Osteocyte (in vitro differentiated cells): ENCODE data around the gene CDH23. TPM values are rescaled to one million over a fixed set of nuclear protein-coding genes. Genes with fewer than 3 reads are reported as not detected.

Experiments used
- DNase-seq: peaks from one replicate; pipeline ENCODE4 v3.0.0; 2021; ENCODE audit warnings: mixed read lengths; ENCODE audit not compliant: unreplicated experiment; ENCODE audit errors: extremely low spot score
- H3K27ac Mint-ChIP-seq: one replicate; pipeline ENCODE4 v1.8.0; 2021; ENCODE audit warnings: mild to moderate bottlenecking, mixed read lengths; ENCODE audit not compliant: unreplicated experiment
- H3K27me3 Mint-ChIP-seq: one replicate; pipeline ENCODE4 v1.8.0; 2021; ENCODE audit warnings: mixed read lengths; ENCODE audit not compliant: unreplicated experiment
- H3K36me3 Mint-ChIP-seq: one replicate; pipeline ENCODE4 v1.8.0; 2021; ENCODE audit warnings: mixed read lengths; ENCODE audit not compliant: unreplicated experiment
- H3K4me1 Mint-ChIP-seq: one replicate; pipeline ENCODE4 v1.8.0; 2021; ENCODE audit warnings: mixed read lengths; ENCODE audit not compliant: unreplicated experiment
- H3K4me3 Mint-ChIP-seq: one replicate; pipeline ENCODE4 v1.8.0; 2021; ENCODE audit warnings: mild to moderate bottlenecking, moderate library complexity, mixed read lengths; ENCODE audit not compliant: unreplicated experiment
- H3K9me3 Mint-ChIP-seq: one replicate; pipeline ENCODE4 v1.8.0; 2021; ENCODE audit warnings: mixed read lengths; ENCODE audit not compliant: unreplicated experiment
- total RNA-seq: library from RNA; stranded (reverse); gene quantifications from 2 replicates; pipeline ENCODE4 v1.2.1, GENCODE V29; 2021
- TF ChIP-seq, protein P1 (sequence below): fragments of 200-600 bp; sonication (generic); IDR thresholded peaks from 2 replicates; pipeline ENCODE4 v1.5.0; 2021; ENCODE audit warnings: antibody characterized with exemption, mild to moderate bottlenecking, moderate library complexity

The CDH23 gene
- total RNA-seq, 1 donor from 2014 or later, result not detected

DNA sequence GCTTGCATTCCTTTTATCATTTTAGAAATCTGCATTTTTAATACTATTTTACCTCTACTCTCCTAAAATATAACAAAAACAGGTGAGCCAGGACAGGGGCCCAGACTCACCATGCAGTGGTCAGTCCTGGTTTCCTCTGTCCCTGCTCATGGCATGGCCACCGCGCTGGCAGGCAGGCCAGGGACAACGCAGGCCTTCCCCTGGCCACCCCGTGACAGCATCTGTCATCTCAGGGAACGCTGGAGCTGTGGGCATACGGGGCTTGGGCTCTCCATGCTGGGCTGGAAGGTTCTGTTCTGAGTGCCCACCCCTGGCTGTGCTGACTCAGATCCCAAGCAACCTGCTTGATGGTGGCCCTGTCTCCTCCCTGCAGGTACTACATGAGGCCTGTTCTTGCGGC lies 35.1 kb upstream of the CDH23 start:
- TF ChIP-seq, protein P1, sequence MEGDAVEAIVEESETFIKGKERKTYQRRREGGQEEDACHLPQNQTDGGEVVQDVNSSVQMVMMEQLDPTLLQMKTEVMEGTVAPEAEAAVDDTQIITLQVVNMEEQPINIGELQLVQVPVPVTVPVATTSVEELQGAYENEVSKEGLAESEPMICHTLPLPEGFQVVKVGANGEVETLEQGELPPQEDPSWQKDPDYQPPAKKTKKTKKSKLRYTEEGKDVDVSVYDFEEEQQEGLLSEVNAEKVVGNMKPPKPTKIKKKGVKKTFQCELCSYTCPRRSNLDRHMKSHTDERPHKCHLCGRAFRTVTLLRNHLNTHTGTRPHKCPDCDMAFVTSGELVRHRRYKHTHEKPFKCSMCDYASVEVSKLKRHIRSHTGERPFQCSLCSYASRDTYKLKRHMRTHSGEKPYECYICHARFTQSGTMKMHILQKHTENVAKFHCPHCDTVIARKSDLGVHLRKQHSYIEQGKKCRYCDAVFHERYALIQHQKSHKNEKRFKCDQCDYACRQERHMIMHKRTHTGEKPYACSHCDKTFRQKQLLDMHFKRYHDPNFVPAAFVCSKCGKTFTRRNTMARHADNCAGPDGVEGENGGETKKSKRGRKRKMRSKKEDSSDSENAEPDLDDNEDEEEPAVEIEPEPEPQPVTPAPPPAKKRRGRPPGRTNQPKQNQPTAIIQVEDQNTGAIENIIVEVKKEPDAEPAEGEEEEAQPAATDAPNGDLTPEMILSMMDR, result no peak
- no peak overlapping the region for H3K4me3 Mint-ChIP-seq
- no peak for DNase-seq

DNA sequence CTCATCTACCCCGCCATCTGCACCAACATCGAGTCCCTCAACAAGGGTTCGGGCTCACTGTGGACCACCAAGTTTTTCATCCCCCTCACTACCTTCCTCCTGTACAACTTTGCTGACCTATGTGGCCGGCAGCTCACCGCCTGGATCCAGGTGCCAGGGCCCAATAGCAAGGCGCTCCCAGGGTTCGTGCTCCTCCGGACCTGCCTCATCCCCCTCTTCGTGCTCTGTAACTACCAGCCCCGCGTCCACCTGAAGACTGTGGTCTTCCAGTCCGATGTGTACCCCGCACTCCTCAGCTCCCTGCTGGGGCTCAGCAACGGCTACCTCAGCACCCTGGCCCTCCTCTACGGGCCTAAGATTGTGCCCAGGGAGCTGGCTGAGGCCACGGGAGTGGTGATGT lies 34.6 kb upstream of the CDH23 start:
- Mint-ChIP-seq H3K4me3 (no peak overlapping the region), H3K36me3 (peaks cover 4% of the 10 kb centered on the region), H3K4me1 (peaks cover 4% of the 10 kb centered on the region), H3K27ac (no peak overlapping the region), H3K9me3 (no peaks in the 10 kb centered on the region), H3K27me3 (peaks cover 5% of the 10 kb centered on the region)
- TF ChIP-seq, protein P1, result no peak
- DNase-seq, result no peak

More for the DNA sequence above, 35.1 kb upstream of the CDH23 start:
- Mint-ChIP-seq H3K4me1 (peaks cover 4% of the 10 kb centered on the region), H3K9me3 (no peaks in the 10 kb centered on the region), H3K36me3 (peaks cover 4% of the 10 kb centered on the region), H3K27me3 (peaks cover 3% of the 10 kb centered on the region), H3K27ac (no peak overlapping the region)

DNA sequence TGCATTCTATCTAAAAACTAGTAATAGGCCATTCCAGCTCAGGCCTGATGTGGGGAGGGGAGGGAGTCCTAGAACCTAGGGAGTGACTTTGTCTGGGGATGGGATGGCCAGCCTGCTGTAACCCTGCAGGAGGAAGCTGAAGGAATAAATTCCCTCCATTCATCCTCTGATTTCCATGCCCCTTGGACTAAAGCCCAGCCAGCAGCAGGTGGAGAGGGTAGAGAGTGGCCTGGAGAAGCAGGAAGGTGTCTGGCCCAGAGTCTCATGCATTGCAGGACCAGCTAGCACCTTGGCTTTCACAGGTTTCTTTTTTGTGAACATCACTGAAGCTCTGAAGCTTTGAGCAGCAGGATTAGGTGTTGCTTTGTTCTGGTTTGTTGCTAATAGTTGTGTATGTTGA lies 32.8 kb upstream of the CDH23 start:
- Mint-ChIP-seq H3K9me3 (no peaks in the 10 kb centered on the region), H3K36me3 (peaks cover 4% of the 10 kb centered on the region), H3K4me3 (no peak overlapping the region), H3K27ac (no peak overlapping the region), H3K27me3 (peaks cover 5% of the 10 kb centered on the region), H3K4me1 (peaks cover 4% of the 10 kb centered on the region)
- TF ChIP-seq, protein P1, result no peak
- DNase-seq, result no peak

DNA sequence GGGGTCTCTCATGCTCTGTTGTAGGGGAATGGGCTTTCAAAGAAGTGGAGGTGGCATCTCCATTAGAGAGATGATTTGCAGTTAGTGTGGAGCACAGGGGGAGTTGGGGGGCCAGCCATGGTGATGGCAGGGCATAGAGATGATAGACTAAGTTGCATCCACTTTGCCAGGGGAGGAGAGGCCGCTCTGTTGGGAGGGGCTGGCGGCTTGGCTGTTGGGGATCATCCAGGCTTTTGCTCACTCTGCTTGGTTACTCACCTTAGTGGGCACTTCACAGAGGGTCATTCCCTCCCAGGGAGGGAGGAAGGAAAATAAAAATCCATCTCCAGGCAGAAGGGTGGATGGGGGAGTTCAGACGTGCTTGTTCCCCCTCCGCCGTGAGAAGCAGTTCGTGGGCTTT lies 31.4 kb upstream of the CDH23 start:
- H3K4me3 Mint-ChIP-seq, result no peak overlapping the region
- no peak for DNase-seq
- peaks cover 4% of the 10 kb centered on the region for H3K36me3 Mint-ChIP-seq
- no peaks in the 10 kb centered on the region for H3K9me3 Mint-ChIP-seq
- peaks cover 14% of the 10 kb centered on the region for H3K27me3 Mint-ChIP-seq
- peaks cover 4% of the 10 kb centered on the region for H3K4me1 Mint-ChIP-seq
- H3K27ac Mint-ChIP-seq, result no peak overlapping the region
- TF ChIP-seq, protein P1, result no peak

DNA sequence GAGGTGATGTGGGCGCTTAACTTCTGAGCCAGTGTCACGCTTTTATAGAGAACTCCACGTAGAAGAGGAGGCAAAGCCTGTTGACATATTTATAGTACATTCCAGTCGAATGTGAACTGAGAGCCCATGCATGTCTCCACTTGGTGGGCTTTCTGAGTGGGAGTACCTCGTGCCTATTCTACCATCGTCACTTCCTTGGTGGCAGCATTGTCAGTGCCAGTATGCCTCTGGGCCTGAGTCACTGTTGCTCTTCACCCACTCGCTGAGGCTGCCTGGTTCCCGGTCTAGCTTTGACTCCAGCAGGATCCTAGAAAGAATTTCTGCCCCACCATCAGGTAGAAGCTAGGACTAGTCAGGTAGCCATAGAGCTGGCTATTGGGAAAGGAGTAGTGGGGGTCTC lies 30.0 kb upstream of the CDH23 start:
- H3K9me3 Mint-ChIP-seq, result no peaks in the 10 kb centered on the region
- no peak overlapping the region for H3K4me3 Mint-ChIP-seq
- H3K36me3 Mint-ChIP-seq, result peaks cover 4% of the 10 kb centered on the region
- H3K4me1 Mint-ChIP-seq, result peaks cover 4% of the 10 kb centered on the region
- DNase-seq, result no peak
- TF ChIP-seq, protein P1, result no peak
- H3K27me3 Mint-ChIP-seq, result peaks cover 22% of the 10 kb centered on the region
- H3K27ac Mint-ChIP-seq, result no peak overlapping the region
